ENCODE measurements around the gene IGF2R.

IGF2R gene

GRCh38 chr6:159979136-159979874, 10.4 kb downstream of the IGF2R start:
- DNase-seq (ENCODE audit: low read depth), result peak; percentile 86
- H3K4me3 ChIP-seq (ENCODE audit: low read depth, low read length), result peak overlapping the region; percentile 51
- TF ChIP-seq CTCF (IDR thresholded peaks at IDR 0.05; ENCODE audit: insufficient read depth, low read depth, low read length, missing control alignments), result no peak

GRCh38 chr6:159980474-159980873, 11.6 kb downstream of the IGF2R start:
- no peak overlapping the region for H3K4me3 ChIP-seq (ENCODE audit: low read depth, low read length)
- TF ChIP-seq CTCF (IDR thresholded peaks at IDR 0.05; ENCODE audit: insufficient read depth, low read depth, low read length, missing control alignments), result no peak
- DNase-seq (ENCODE audit: low read depth), result no peak

GRCh38 chr6:159981071-159981402, 12.2 kb downstream of the IGF2R start:
- no peak for TF ChIP-seq CTCF (IDR thresholded peaks at IDR 0.05; ENCODE audit: insufficient read depth, low read depth, low read length, missing control alignments)
- H3K4me3 ChIP-seq (ENCODE audit: low read depth, low read length), result peak overlapping the region; percentile 54
- DNase-seq (ENCODE audit: low read depth), result no peak

GRCh38 chr6:159981403-159982245, 12.7 kb downstream of the IGF2R start:
- TF ChIP-seq CTCF (IDR thresholded peaks at IDR 0.05; ENCODE audit: insufficient read depth, low read depth, low read length, missing control alignments), result no peak
- peak overlapping the region; percentile 54 for H3K4me3 ChIP-seq (ENCODE audit: low read depth, low read length)
- peak; percentile 91 for DNase-seq (ENCODE audit: low read depth)

- DNase-seq (ENCODE audit: low read depth), result no peak
- peak overlapping the region; percentile 54; the same call in 1 of the 2 replicates for H3K4me3 ChIP-seq (ENCODE audit: low read depth, low read length)
- no peak for TF ChIP-seq CTCF (IDR thresholded peaks at IDR 0.05; ENCODE audit: insufficient read depth, low read depth, low read length, missing control alignments)
Observed at GRCh38 chr6:159982731-159983506, 14.0 kb downstream of the IGF2R start.

- no peak overlapping the region for H3K4me3 ChIP-seq (ENCODE audit: low read depth, low read length)
- DNase-seq (ENCODE audit: low read depth), result no peak
- no peak for TF ChIP-seq CTCF (IDR thresholded peaks at IDR 0.05; ENCODE audit: insufficient read depth, low read depth, low read length, missing control alignments)
Observed at GRCh38 chr6:159983641-159984080, 14.8 kb downstream of the IGF2R start.

Measured in GM12865 (cell line).